Liver (tissue), 3 donors: Measurements from ENCODE around the gene HOXB4.

Experiments
- GABPA ChIP-seq, 2 donors: IDR thresholded peaks in 1 of 2; conservative IDR thresholded peaks in 1 of 2; 2 replicates each; pipeline ENCODE4 v1.6.1; 2016; ENCODE audit warnings: antibody characterized with exemption in 2 of 2, mild to moderate bottlenecking in 1 of 2, moderate library complexity in 1 of 2
- TAF1 ChIP-seq: conservative IDR thresholded peaks from 2 replicates; pipeline ENCODE4 v1.6.1; 2016; ENCODE audit warnings: antibody characterized with exemption, mild to moderate bottlenecking
- TF ChIP-seq, protein P1 (sequence below): fragments of 150-350 bp; IDR thresholded peaks from 2 replicates; pipeline ENCODE4 v1.5.1; 2017; ENCODE audit warnings: improper control_type of control experiment, low read depth, low read length; ENCODE audit not compliant: missing input control
- donor health status: healthy.
- donor health status: healthy.

- TF ChIP-seq GABPA (IDR thresholded peaks at IDR 0.05 in 1 of 2, conservative IDR thresholded peaks at IDR 0.05 in 1 of 2) (no peak), TAF1 (no peak)
- TF ChIP-seq, protein P1, sequence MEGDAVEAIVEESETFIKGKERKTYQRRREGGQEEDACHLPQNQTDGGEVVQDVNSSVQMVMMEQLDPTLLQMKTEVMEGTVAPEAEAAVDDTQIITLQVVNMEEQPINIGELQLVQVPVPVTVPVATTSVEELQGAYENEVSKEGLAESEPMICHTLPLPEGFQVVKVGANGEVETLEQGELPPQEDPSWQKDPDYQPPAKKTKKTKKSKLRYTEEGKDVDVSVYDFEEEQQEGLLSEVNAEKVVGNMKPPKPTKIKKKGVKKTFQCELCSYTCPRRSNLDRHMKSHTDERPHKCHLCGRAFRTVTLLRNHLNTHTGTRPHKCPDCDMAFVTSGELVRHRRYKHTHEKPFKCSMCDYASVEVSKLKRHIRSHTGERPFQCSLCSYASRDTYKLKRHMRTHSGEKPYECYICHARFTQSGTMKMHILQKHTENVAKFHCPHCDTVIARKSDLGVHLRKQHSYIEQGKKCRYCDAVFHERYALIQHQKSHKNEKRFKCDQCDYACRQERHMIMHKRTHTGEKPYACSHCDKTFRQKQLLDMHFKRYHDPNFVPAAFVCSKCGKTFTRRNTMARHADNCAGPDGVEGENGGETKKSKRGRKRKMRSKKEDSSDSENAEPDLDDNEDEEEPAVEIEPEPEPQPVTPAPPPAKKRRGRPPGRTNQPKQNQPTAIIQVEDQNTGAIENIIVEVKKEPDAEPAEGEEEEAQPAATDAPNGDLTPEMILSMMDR, result no peak
Observed at GRCh38 chr17:48598736-48599135, 20.6 kb upstream of the HOXB4 start.
